ENCODE results near the gene PNP.

- no peak for TF ChIP-seq CTCF (IDR thresholded peaks at IDR 0.05; ENCODE audit: poor library complexity, severe bottlenecking)
- peak; percentile 73 for TF ChIP-seq REST (IDR thresholded peaks at IDR 0.05; ENCODE audit: borderline replicate concordance)
- no peak for TF ChIP-seq EZH2 (IDR thresholded peaks at IDR 0.05; ENCODE audit: borderline replicate concordance, insufficient read depth, low read length, poor library complexity, severe bottlenecking)
- peak; percentile 83 for TF ChIP-seq POLR2AphosphoS5 (IDR thresholded peaks at IDR 0.05)
- peak; percentile 44 for TF ChIP-seq SMC3 (conservative IDR thresholded peaks at IDR 0.05; ENCODE audit: poor library complexity)
- TF ChIP-seq TAF1 (IDR thresholded peaks at IDR 0.05; ENCODE audit: low read depth), result peak; percentile 63
Measured at GRCh38 chr14:20469242-20469889, at the start of gene PNP.

All from neural cell (in vitro differentiated cells).